ENCODE data around the gene MRPL16.
"Not testable (repeated sequence)": the region's sequence is repeated elsewhere in the genome, so short reads cannot be mapped to it uniquely, and the experiment has no call there.

The MRPL16 gene

DNA sequence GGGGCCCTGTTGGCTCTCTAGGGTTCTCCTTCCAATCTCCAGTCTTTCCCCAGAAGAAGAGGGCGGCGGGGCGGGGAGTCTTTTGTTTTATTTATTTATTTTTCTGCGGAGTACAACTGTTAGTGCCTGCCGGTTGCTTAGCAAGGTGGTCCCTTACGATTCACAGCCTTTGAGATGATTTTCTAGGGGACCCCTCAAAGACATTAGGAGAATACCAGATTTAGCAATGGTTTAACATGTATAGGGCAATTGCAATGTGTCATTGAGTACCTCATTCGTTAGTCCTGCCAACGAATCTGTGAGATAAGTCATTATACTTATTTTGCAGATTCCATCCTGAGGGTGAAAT lies 307 bp upstream of the MRPL16 start:
- no peak for DNase-seq

DNA sequence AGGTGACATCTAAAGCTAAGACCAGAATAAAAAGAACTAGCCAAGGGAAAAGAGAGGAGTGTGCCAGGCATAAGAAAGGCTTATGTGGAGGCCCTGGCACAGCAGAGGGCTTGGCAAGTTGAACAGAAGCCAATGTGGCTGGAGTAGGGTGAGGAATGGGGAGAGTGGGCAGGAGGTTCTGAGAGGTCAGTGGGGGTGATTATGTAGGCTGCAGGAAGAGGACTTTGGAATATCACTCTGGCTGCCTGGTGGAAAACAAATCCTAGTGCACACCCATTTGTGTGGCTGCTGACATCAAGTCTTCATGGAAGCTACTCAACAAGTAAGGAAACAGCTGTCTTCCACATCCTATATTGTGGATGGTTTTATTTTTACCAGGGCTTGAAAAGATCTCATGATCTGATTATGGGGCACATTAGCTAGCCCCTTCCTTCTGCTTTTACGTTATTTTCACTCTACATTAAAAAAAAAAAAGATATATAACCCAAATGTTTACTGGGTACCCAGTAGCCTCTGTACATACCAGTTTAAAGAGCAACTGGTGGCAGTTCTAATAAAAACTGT lies 3.4 kb downstream of the MRPL16 start:
- DNase-seq = no peak

DNA sequence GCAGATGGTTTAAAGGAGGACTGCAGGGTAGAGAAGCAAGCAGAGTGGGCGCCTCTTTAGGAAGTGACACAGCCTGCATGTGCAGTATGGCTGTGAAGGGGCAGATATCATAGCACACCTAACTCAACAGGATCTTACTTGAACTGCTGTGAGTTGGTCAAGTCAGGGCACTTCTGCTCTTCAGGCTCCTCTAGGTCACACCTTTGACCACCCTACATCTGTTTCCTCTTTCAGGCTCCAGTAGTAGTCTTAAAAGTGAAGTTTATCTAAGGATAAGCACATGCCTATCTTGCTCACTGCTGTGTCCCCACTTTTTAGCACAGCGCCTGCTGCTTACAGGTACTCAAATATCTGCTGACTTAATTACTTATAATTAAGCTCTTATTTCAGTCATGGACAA lies 6.5 kb downstream of the MRPL16 start:
- no peak for DNase-seq

DNA sequence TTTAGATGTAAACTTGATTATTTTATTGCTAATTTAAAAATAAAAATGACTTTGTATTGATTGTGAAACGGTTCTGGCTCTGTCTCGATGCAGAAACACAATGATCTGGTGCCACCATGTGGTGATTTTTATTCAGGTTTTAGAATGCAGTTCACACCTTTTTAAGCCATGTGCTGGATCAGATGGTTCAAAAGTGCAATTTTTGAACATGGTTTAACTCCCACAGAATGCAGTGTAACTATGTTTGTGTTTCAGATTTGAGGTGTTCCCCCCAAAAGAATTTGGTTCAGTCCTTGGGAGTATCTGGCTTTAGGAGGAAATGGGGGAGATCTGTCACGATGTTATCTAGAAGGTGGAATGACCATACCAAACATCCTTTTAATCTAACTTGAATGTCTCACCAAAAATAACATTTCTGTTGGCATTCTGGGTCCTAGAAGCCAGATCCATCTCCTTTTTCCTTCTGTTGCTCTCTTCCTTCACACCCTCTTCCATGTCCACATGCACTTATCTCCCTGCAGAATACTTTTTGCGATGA lies 7.9 kb downstream of the MRPL16 start:
- DNase-seq = peak; percentile 49

DNA sequence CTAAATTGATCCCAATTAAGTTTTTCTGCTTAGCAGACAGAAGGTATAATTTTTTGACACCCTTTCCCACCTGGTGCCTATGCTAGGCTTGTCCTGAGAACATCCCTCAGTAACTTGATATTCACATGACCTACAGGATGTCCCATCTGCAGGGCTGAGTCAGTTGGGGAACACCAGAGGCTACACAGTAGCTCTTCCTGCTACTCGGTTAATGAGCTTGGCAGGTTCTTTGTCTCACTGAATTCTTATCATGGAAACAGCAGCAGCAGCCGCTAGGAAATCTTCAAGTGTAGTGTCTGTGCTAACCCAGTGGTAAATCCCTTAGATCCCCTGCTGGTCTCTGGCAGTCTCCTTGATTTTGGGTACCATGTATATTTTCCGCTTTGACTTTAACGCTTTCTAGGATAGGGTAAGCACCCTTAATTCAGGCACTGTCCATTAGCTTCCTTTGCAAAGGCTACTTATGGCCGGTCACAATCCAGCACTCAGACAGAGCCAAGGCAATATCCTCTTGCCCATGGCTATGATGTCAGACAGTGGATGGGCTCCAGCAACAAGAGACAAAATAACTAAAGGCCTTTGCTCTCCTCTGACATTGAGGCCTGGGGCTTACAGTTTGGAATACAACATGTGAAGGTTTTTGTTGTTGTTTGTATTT lies 8.5 kb downstream of the MRPL16 start:
- DNase-seq = no peak

DNA sequence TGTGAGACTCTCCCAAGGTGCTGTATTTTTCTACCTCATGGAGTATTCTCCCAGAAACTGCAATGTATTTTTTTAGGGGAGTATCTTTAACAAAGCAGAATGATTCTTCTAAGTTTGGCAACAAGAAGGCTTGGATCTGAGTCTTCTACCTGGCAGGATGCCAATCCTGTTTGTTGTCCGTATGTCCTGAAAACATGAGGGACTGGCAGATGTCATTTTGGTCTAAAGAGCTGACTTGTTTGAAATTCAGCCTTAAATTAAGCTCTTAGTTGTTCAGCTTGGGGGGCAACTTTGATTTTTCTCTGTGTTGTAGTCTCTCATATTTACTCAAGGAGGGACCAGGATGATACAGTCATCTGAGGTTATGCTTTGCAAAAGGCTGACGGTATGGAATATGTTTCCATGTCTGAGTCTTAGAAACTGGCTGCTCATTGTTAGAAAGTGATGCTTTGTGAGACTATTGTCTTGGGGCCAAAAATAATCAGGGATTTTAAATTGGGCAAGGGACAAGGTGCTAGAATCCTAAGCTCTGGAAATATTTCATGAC lies 9.3 kb downstream of the MRPL16 start:
- no peak for DNase-seq

DNA sequence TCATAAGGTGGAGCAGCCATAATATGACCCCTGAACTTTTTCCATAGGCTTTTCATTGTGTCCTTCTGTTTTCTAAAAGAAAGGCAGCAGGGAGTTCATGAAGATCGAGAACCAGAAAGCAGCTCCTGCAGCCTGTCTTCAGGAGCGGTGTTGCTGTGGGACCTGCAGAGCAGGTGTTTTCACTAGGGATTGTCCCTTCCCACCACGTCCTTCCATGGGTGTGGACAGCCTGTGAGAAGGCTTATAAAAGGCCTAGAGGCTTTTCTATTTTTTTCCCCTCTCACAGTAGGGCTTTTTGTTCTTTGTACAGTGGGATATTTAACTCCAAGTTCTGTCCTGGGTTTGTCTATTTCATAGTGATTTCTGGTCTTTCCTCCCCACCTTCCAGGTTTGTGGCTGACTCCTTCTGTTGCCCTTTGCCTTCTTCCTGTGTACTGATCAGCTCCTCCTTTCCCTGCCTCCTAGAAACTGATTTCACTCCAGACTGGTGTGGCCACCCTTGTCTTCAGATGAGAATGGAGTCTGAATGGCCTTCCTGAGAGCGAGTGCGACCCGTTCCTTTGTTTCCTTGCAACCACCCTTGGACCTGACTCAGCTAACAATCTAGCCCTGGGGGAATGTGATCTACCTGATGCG lies 10.1 kb downstream of the MRPL16 start:
- no peak for DNase-seq

DNA sequence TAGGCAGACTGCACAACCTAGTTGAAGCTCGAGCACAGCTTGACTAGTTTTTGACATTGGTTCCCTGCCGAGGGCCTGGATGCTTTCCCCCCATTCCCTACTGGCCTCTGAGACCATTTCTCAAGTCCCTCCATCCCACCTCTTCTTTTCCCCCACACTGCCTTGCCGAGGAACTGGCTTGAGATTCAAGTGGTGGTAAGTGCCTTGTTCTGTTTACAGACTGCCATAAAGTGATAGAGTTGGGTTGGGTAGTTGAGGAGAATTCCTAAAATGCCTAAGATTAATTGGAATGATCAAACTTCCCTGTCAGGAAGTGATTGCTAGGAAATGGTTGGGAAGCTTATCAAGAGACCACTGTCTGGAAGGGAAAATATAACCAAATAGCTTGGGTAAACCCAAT lies 16.2 kb downstream of the MRPL16 start:
- DNase-seq = no peak

DNA sequence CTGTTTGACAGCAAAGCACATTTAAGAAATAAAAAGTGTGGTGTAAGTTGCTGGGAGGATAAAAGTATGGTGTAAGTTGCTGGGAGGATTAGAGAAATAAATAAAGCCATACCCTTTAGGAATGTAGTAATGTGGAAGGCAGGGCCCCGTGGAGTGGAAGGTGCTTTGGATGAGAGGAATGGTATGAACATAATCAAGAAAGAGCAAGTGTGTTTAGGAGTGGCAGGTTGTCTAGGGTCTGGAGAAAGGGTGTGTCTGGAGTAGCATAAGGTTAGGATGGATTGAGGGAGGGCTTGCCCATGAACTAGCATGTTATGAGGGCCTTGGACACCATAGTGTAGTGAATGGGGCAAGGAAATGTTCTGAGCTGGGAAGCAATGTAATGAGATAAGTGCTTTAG lies 18.1 kb downstream of the MRPL16 start:
- DNase-seq = no peak

DNA sequence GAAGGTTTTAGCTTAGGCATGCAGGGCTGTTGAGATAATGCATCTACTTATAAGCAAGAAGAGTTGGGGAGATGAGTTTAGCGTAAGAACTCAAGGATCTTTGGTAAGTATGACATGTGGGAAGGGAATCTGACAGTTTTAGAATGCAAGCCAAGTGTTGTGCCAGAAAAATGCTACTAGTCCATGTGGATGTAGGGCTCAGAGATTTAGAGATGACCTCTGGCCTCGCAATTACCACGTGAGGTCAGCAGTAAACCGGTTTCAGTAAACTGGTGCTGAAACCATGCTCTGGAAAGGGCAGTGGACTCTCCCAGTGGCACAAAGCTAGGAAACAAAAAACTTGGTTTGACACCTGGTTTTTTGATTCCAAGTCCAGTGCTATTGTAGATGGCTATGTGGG lies 18.9 kb downstream of the MRPL16 start:
- no peak for DNase-seq

DNA sequence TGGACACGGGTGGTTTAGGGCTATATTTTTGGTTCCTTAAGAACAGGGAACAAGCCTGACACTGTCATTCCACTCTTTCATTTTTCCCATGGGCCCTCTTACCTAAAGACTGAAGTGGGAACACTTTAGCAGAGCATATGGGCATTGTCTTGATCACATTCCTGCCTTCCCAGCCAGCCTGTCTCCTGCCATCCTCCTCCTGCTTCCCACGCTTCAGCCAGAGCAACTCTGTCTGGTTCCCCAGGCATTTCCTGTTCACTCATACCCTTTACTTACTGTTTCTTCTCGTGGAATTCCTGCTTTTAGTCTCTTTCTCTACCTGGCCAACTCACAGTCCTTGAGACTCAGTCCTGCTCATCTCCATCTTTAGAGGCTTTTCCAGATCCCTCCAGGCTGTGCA lies 22.8 kb downstream of the MRPL16 start:
- no peak for DNase-seq

DNA sequence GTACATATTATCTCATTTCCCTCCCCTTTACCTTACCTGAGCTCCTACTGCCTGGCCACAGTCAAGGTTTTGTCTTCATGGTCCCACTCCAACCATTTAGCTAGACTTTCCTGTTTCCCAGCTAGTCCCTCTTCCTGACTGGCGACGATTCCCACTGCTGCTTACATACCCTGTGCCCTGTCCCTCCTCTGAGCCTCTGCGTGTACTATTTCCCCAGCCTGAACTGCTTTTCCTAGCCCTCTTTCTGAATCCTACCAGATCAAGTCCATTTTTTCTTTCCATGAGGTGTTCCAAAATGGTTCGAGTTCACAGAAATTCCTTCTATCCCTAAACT lies 23.4 kb downstream of the MRPL16 start:
- DNase-seq = no peak

DNA sequence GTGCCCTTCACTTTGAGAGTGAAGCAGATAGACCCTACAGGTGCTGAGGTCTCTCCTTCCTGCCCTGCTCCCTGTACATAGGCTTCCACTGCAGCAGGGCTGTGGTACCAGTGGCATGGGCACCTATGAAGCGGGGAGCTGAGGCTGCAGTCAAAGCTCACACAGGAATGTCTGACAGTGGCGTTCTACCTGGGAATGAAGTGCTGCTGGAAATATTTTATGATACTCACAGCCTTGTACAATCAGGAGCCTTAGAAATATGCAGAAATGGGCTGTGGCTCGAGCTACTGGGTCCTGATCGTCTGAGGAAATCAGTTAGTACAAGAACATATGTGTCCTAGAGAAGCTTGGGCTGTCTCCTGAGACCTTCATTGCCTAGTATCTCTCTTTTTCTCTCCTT lies 24.8 kb downstream of the MRPL16 start:
- no peak for DNase-seq

DNA sequence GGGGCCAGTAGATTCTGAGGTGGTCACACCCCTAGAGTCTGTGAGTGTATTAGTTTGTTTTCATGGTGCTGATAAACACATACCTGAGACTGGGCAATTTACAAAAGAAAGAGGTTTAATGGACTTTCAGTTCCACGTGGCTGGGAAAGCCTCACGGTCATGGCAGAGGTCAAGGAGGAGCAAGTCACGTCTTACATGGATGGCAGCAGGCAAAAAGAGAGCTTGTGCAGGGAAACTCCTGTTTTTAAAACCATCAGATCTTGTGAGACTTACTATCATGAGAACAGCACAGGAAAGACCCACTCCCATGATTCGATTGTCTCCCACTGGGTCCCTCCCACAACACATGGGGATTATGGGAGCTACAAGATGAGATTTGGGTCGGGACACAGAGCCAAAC lies 26.1 kb downstream of the MRPL16 start:
- not testable (repeated sequence) for DNase-seq

DNA sequence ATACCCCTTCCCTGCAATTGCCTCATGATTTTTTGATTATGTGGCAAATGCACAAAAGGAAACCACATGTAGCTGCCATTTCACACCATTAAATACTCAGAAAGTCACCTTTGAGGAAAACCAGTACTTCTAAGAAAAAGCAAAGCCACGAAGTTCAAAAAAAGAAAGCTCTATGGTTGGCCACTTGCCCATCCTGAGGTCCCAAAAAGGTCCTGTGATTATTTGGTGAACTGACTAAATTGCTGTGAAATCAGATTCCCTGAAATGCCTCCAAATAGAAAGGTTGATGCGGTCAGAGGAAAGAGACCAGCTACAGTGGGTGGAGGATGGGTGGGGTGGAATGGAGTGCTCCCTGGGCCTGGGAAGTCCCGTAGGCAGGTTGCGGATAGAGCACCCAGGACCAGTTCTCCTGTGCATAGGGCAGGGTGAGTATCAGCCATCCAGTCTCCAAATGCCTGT lies 26.9 kb downstream of the MRPL16 start:
- DNase-seq = no peak

DNA sequence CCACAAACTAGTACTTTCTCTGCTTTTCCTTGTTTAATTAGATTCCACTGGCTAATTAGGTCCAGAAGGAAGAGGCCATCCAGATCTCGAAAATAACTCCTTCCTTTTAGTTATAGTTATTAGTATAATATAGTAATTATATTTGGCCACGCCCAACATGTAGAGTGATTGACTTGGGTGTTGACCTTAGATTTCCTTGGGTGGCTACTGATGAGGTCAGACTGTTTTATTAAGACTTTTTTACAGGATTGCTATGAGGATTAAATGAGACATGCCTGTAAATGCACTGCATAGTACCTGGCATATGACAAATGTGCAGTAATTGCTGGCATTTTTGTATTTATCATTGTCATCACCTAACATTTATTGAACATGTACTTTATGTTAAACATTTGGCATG lies 28.5 kb downstream of the MRPL16 start:
- no peak for DNase-seq

DNA sequence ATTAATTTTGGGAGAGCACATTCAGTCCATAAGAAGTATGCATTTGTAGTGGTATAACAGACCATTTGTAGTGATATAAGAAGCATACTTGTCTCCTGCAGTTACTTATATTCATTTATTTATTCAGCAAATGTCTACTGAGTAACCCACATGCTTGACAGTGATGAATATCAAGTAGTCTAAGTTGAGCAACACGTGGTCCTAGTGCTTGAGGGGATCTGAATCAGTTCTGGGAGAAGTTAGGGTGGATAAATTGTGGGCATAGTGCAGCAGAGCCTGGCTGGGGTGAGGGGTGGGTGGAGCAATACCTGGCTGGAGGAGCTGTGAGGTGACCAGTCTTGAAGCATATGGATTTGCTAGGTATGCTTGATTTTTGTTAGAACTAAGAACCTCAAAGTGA lies 31.1 kb downstream of the MRPL16 start:
- no peak for DNase-seq

DNA sequence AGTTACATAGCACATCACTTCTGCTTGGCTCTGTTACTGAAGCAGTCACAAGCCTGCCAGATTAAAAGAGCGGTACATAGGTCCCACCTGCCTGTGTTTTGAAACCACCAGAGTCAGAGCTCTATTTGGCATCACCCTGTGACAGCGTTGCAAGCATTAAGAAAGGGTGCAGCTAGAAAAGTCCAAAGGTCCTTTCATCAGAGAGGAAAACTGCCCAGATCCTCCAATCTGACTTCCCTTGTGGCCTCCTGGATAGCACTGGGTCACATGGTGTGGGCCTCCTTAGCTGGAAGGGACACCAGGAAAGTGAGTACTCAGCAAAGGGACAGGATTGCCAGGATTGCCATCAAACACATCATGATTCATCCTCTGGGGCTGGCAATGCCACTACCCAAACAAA lies 32.5 kb downstream of the MRPL16 start:
- no peak for DNase-seq

DNA sequence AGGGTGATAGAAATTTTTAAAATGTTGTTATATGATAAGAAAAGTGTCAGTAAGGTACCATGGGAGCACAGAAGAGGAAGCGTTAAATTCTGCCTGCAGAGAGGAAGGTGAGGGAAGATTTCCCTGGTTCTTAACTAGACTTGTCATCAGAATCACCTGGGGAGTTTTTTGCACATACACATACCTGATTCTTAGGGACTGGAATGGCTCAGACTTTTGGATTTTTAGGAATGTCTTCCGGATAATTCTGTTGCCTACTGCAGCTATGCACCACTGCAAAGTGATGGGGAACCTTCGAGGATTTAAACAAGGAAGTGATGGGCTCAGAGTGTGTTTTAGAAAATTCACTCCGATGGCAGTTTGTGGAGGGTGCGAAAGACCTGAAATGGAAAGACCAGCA lies 33.5 kb downstream of the MRPL16 start:
- DNase-seq = no peak

DNA sequence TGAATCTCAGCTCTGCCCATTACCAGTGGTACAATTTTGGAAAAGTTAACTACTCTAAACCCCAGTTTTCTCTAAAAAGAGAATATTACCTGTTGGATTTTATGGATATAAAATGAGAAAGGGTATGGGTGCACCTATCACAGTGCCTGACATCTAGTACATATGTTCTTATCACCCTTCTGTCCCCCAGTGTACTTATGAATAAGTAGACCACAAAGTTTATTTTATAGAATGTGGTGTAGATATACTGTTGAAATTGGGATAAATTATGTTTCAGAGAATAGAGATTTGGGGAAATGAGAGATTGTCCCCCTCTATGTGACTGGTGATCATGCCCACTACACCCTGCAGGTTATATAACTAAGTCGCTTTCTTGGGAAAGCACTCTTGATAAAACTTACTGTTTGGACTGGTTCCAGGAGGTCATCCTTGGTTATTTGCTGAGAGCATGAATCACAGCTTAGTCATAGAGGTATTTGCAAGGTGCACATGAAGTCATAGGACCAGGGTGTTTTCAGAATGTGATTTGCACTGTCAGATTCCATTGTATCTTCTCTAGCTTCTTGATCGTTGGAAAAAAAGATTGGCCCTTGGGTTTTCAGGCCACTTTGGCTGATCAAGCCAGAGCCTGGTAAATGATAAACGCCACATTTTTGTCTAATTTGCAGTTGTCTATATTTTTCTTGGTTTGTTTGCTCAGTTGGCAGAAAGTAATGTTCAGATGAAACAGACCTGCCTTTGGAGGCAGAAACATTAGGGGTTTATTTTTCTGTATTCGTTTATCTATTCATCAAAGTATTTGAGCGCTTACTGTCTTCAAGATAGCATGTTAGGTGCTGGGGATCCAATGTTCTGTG lies 34.1 kb downstream of the MRPL16 start:
- no peak for DNase-seq

DNA sequence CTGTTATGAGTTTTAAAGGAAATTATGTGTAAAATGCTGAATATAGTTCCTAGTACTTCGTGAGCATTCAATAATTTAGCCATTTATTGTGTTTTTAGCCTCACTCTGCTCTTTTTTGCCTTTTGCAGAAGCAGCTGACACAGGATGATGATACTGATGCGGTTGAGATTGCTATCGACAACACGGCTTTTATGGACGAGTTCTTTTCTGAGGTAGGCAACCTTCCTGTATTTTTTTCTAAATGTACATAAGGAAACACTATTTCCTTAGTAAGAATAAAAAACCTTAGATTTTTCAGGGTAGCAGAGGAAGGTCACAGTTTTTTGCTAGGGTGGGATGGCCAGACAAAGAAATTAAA lies 37.5 kb downstream of the MRPL16 start:
- DNase-seq = no peak

DNA sequence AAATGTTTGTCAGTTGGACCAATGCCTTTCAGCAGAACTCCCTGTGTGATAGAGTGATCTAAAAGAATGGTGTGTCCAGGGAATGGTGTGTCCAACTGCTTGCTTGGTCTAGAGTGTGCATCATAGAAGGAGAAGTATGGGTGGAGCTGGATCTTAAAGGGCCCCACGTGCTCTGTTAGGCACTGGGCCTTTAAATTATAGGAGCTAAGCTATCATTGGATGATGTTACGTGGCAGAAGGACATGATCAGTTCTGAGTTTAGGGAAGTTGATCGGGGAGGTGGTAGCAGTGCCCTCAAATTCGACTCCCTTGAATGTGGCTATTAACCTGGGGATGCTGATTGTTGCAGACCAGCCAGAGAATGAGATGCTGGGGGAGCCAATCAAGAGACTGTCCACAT lies 39.0 kb downstream of the MRPL16 start:
- DNase-seq = no peak

DNA sequence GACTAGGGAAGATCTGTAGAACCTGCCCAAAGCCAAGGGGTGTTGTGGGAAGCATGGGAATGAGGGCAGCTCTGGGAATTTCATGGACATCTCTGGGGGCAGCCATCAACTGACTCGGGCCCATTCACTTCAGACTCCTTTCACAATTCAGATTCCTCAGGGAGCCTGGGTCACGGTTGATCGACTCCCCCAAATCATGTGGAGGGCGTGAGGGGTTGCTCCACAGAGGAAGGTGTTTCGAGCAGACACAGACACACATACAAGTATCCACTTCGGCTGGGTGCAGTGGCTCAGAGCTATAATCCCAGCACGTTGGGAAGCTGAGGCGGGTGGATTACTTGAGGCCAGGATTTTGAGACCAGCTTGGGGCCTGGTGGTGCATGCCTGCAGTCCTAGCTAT lies 39.7 kb downstream of the MRPL16 start:
- no peak for DNase-seq

All from effector CD4-positive, alpha-beta T cell (primary cell).